ENCODE results near the gene PIP4K2A. TPM values are rescaled to one million over a fixed set of nuclear protein-coding genes. Genes with fewer than 3 reads are reported as not detected.

The PIP4K2A gene
- total and polyA plus RNA-seq, 2 donors (not counting 3 experiments of a cell fraction or from before 2014, with no cell fraction given): 11.8 to 32.6 TPM

DNA sequence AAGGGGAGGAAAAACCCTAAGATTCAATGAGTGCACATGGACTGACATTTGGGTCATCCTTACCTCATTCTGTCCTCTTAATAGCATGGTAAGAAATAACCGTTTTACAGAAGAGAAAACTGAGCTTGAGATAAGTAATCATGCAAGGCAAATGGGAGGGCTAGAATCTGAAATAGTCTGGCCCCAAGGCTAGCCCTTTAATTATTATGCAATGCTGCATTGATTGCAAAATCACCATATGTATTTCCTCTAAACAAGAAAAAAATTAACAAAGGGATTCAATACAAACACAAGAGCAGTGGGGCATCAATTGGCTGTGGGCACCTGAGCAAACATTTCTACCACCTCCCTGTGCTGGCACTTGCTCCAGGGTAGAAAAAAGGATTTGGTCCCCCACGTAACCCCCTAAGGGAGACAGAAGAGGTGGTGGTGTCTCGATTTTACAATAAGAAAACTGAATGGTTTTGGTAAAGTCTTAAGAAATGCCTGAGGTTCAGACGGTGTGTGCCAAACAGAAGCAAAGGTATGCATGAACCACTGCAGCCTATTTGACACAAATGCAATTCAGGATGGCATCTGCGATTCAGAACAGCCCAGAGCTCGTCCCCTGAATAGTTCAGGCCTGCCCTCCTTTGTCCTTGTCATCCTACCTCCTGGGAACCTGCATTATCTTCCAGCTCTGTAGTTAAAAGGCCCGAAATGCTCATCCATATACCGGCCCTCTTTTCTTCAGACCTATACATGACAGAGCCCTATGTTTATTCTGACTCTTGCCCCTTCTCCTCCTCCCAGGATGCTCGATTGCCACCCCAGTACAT is 23.6 kb downstream of the PIP4K2A start:
- Histone ChIP-seq H3K4me3 (replicated peaks in 1 of 3; ENCODE audit: insufficient read depth in 1 of 3, low read depth in 1 of 3, low read length in 3 of 3) (no peak overlapping the region), H3K36me3 (ENCODE audit: control insufficient read depth in 2 of 2, extremely low read depth in 1 of 2, insufficient read depth in 2 of 2, low read length in 2 of 2) (no peaks in the 10 kb centered on the region), H2AFZ (ENCODE audit: low read depth, low read length) (no peak overlapping the region), H3K4me1 (ENCODE audit: control insufficient read depth, extremely low read depth, insufficient read depth, low read length) (no peaks in the 10 kb centered on the region), H3K79me2 (ENCODE audit: control insufficient read depth, insufficient read depth, low read length) (peaks cover 31% of the 10 kb centered on the region), H3K9ac (replicated peaks; ENCODE audit: extremely low read depth, insufficient read depth, low read length) (no peak overlapping the region), H3K9me1 (replicated peaks; ENCODE audit: control insufficient read depth, extremely low read depth, insufficient read depth, low read length) (peaks cover 2% of the 10 kb centered on the region), H3K27ac (ENCODE audit: insufficient read depth, low read depth, low read length) (no peak overlapping the region), H3K9me3 (replicated peaks; ENCODE audit: control insufficient read depth, insufficient read depth, low read length) (no peaks in the 10 kb centered on the region), H4K20me1 (replicated peaks; ENCODE audit: control insufficient read depth, extremely low read depth, insufficient read depth, low read length) (no peaks in the 10 kb centered on the region), H3K4me2 (ENCODE audit: insufficient read depth, low read length) (no peak overlapping the region), H3K27me3 (ENCODE audit: control insufficient read depth in 2 of 2, insufficient read depth in 2 of 2, low read length in 2 of 2) (no peaks in the 10 kb centered on the region)
- dilution Hi-C loops (cut with MboI; ENCODE audit: extremely low pct_ligation_motif_present, low sequenced_read_pairs) (no loop called here), intact Hi-C loops (cut with micrococcal nuclease) (no loop called here)
- ChIA-PET POLR2A (no interaction called here), CTCF (interaction anchor here (0.6 kb wide), 1 partner anchor 22 kb away, joined by 3 read pairs; no protein-coding TSS in a partner anchor)
- no peak for TF ChIP-seq MYC (IDR thresholded peaks at IDR 0.05; ENCODE audit: low read depth, low read length)
- no peak for TF ChIP-seq EZH2 (IDR thresholded peaks at IDR 0.05; ENCODE audit: borderline replicate concordance, low read depth, low read length, severe bottlenecking)
- TF ChIP-seq, protein P1, sequence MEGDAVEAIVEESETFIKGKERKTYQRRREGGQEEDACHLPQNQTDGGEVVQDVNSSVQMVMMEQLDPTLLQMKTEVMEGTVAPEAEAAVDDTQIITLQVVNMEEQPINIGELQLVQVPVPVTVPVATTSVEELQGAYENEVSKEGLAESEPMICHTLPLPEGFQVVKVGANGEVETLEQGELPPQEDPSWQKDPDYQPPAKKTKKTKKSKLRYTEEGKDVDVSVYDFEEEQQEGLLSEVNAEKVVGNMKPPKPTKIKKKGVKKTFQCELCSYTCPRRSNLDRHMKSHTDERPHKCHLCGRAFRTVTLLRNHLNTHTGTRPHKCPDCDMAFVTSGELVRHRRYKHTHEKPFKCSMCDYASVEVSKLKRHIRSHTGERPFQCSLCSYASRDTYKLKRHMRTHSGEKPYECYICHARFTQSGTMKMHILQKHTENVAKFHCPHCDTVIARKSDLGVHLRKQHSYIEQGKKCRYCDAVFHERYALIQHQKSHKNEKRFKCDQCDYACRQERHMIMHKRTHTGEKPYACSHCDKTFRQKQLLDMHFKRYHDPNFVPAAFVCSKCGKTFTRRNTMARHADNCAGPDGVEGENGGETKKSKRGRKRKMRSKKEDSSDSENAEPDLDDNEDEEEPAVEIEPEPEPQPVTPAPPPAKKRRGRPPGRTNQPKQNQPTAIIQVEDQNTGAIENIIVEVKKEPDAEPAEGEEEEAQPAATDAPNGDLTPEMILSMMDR (IDR thresholded peaks at IDR 0.05; ENCODE audit: extremely low read depth in 1 of 2, insufficient read depth in 1 of 2, low read depth in 1 of 2, low read length in 2 of 2): no peak
- TF ChIP-seq JUN (IDR thresholded peaks at IDR 0.05; ENCODE audit: borderline replicate concordance, insufficient read depth, insufficient read length, low read depth): no peak
- TF ChIP-seq, protein P2, sequence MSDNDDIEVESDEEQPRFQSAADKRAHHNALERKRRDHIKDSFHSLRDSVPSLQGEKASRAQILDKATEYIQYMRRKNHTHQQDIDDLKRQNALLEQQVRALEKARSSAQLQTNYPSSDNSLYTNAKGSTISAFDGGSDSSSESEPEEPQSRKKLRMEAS (IDR thresholded peaks at IDR 0.05; ENCODE audit: insufficient read depth, insufficient read length): no peak
- no peak for TF ChIP-seq FOS (IDR thresholded peaks at IDR 0.05; ENCODE audit: borderline replicate concordance, insufficient read depth, low read length)
- TF ChIP-seq POLR2AphosphoS5 (IDR thresholded peaks at IDR 0.05; ENCODE audit: insufficient read depth, low read depth, low read length): no peak
- no peak for TF ChIP-seq GATA2 (IDR thresholded peaks at IDR 0.05; ENCODE audit: insufficient read depth, insufficient read length, low read depth, low read length)
- TF ChIP-seq POLR2A (IDR thresholded peaks at IDR 0.05; ENCODE audit: low read depth, low read length): no peak
- no peak for FAIRE-seq
- no peak for DNase-seq (ENCODE audit: low read depth, low spot score)
- no TSS peak for BruUV-seq (replicated peaks)
